ENCODE results near the gene ARHGEF5. TPM values are rescaled to one million over a fixed set of nuclear protein-coding genes. Genes with fewer than 3 reads are reported as not detected.

ARHGEF5 gene
- polyA plus RNA-seq, 1 of the 3 experiments (the other 2 are of a cell fraction) = 0.07 TPM

- TF ChIP-seq USF1 (IDR thresholded peaks at IDR 0.05; ENCODE audit: borderline replicate concordance, low read depth) (no peak), RCOR1 (IDR thresholded peaks at IDR 0.05; ENCODE audit: low read length) (no peak), TAF1 (IDR thresholded peaks at IDR 0.05; ENCODE audit: borderline replicate concordance, low read depth, low read length) (no peak), JUND (IDR thresholded peaks at IDR 0.05) (no peak), POLR2AphosphoS5 (IDR thresholded peaks at IDR 0.05; ENCODE audit: low read depth, low read length) (no peak), IRF3 (IDR thresholded peaks at IDR 0.05; ENCODE audit: low read depth, low read length) (no peak), RFX5 (IDR thresholded peaks at IDR 0.05; ENCODE audit: low read length) (peak; percentile 17; the same call in 1 of the 2 replicates)
- TF ChIP-seq, protein P1, sequence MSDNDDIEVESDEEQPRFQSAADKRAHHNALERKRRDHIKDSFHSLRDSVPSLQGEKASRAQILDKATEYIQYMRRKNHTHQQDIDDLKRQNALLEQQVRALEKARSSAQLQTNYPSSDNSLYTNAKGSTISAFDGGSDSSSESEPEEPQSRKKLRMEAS (IDR thresholded peaks at IDR 0.05; ENCODE audit: low read depth) = no peak
Observed at GRCh38 chr7:144391823-144392255, 36.6 kb downstream of the ARHGEF5 start (continued).

DNA sequence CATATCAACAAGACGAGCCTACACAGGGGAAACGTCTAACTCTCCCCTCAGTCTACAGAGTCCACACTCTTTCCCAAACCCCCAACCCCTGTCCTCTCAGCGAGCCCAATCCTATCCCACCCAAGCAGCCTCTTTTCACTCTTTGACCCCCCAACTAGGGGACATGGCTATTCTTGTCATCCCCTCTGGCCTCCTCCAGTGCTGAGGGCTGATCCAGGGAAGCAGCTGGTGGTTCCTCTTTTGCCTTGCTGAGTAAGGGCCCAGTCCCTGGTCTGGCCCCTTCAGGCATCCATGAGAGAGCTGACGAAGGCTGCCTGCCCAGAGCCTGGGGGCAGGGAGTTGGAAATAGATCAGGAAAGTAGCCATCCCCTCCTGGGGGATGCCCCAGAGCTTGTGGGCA, 41.9 kb downstream of the ARHGEF5 start:
- H3K4me1 ChIP-seq (ENCODE audit: control insufficient read depth in 1 of 2, insufficient read depth in 2 of 2, low read depth in 1 of 2, low read length in 1 of 2) = no peaks in the 10 kb centered on the region
- no peak overlapping the region for H3K4me2 ChIP-seq
- TF ChIP-seq NRF1 (IDR thresholded peaks at IDR 0.05; ENCODE audit: low read depth, low read length) (no peak), GATA2 (CRISPR knock-in tag; IDR thresholded peaks at IDR 0.05) (no peak), CHD2 (IDR thresholded peaks at IDR 0.05; ENCODE audit: low read length, partially characterized antibody) (no peak), TAF1 (IDR thresholded peaks at IDR 0.05; ENCODE audit: borderline replicate concordance, low read depth, low read length) (no peak), RFX5 (IDR thresholded peaks at IDR 0.05; ENCODE audit: low read length) (no peak), POLR2AphosphoS5 (IDR thresholded peaks at IDR 0.05; ENCODE audit: low read depth, low read length) (no peak)
- H3K9me3 ChIP-seq = no peaks in the 10 kb centered on the region
- H3K4me3 ChIP-seq (ENCODE audit: low read depth in 2 of 2, low read length in 1 of 2) = no peak overlapping the region
- no peaks in the 10 kb centered on the region for H4K20me1 ChIP-seq (ENCODE audit: insufficient read depth)
- H2AFZ ChIP-seq (ENCODE audit: low read depth) = no peak overlapping the region
- H3K27ac ChIP-seq (ENCODE audit: low read depth in 2 of 2, low read length in 1 of 2) = no peak overlapping the region
- no peaks in the 10 kb centered on the region for H3F3A ChIP-seq (replicated peaks; ENCODE audit: insufficient read depth)
- H3K9ac ChIP-seq = no peak overlapping the region
- DNase-seq = no peak
- CTCF ChIA-PET = no interaction called here
- peaks cover 80% of the 10 kb centered on the region; the same call in 1 of the 2 replicates for H3K27me3 ChIP-seq (ENCODE audit: insufficient read depth)
- WGBS (ENCODE audit: low lambda C conversion rate) = 5% methylated on average over 4 of the region's 4 CpGs
- H3K9me2 ChIP-seq = no peaks in the 10 kb centered on the region
- no peaks in the 10 kb centered on the region for H3K79me2 ChIP-seq (ENCODE audit: insufficient read depth)
- no peaks in the 10 kb centered on the region for H3K36me3 ChIP-seq (replicated peaks in 1 of 2; ENCODE audit: control insufficient read depth in 1 of 2, insufficient read depth in 2 of 2, low read length in 1 of 2)
- POLR2A ChIA-PET = no interaction called here

GRCh38 chr7:144398291-144398690, 43.1 kb downstream of the ARHGEF5 start:
- H3K9me3 ChIP-seq = no peaks in the 10 kb centered on the region
- ChIA-PET POLR2A (no interaction called here), CTCF (no interaction called here)
- no peaks in the 10 kb centered on the region for H3K79me2 ChIP-seq (ENCODE audit: insufficient read depth)
- H3F3A ChIP-seq (replicated peaks; ENCODE audit: insufficient read depth) = no peaks in the 10 kb centered on the region
- TF ChIP-seq MEF2A (IDR thresholded peaks at IDR 0.05; ENCODE audit: borderline replicate concordance, low read depth) = no peak
- no peak for TF ChIP-seq PBX3 (IDR thresholded peaks at IDR 0.05)
- TF ChIP-seq ELF1 (IDR thresholded peaks at IDR 0.05) = no peak
- no peak for TF ChIP-seq GATA2 (CRISPR knock-in tag; IDR thresholded peaks at IDR 0.05)
- TF ChIP-seq EP300 (IDR thresholded peaks at IDR 0.05; ENCODE audit: borderline replicate concordance in 1 of 2, low read depth in 1 of 2, low read length in 1 of 2) = no peak
- TF ChIP-seq SMC3 (IDR thresholded peaks at IDR 0.05; ENCODE audit: low read depth, low read length) = no peak
- TF ChIP-seq SIN3A (IDR thresholded peaks at IDR 0.05; ENCODE audit: borderline replicate concordance, low read depth, low read length) = no peak
- TF ChIP-seq USF2 (IDR thresholded peaks at IDR 0.05; ENCODE audit: borderline replicate concordance, low read depth, low read length) = no peak
- no peak for TF ChIP-seq FOXM1 (IDR thresholded peaks at IDR 0.05; ENCODE audit: low read depth)
- no peak for TF ChIP-seq TAF1 (IDR thresholded peaks at IDR 0.05; ENCODE audit: borderline replicate concordance, low read depth, low read length)
- TF ChIP-seq JUND (IDR thresholded peaks at IDR 0.05) = no peak
- TF ChIP-seq, protein P2, sequence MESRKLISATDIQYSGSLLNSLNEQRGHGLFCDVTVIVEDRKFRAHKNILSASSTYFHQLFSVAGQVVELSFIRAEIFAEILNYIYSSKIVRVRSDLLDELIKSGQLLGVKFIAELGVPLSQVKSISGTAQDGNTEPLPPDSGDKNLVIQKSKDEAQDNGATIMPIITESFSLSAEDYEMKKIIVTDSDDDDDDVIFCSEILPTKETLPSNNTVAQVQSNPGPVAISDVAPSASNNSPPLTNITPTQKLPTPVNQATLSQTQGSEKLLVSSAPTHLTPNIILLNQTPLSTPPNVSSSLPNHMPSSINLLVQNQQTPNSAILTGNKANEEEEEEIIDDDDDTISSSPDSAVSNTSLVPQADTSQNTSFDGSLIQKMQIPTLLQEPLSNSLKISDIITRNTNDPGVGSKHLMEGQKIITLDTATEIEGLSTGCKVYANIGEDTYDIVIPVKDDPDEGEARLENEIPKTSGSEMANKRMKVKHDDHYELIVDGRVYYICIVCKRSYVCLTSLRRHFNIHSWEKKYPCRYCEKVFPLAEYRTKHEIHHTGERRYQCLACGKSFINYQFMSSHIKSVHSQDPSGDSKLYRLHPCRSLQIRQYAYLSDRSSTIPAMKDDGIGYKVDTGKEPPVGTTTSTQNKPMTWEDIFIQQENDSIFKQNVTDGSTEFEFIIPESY (IDR thresholded peaks at IDR 0.05; ENCODE audit: borderline replicate concordance, low read depth) = no peak
- no peaks in the 10 kb centered on the region for H4K20me1 ChIP-seq (ENCODE audit: insufficient read depth)
- no peak overlapping the region for H3K27ac ChIP-seq (ENCODE audit: low read depth in 2 of 2, low read length in 1 of 2)
- no peak overlapping the region for H3K4me3 ChIP-seq (ENCODE audit: low read depth in 2 of 2, low read length in 1 of 2)
- no peak overlapping the region for H3K9ac ChIP-seq
- H3K27me3 ChIP-seq (ENCODE audit: insufficient read depth) = peaks cover 84% of the 10 kb centered on the region; the same call in 1 of the 2 replicates
- H2AFZ ChIP-seq (ENCODE audit: low read depth) = no peak overlapping the region
- no peak overlapping the region for H3K4me2 ChIP-seq
- H3K4me1 ChIP-seq (ENCODE audit: control insufficient read depth in 1 of 2, insufficient read depth in 2 of 2, low read depth in 1 of 2, low read length in 1 of 2) = no peaks in the 10 kb centered on the region
- no peaks in the 10 kb centered on the region for H3K36me3 ChIP-seq (replicated peaks in 1 of 2; ENCODE audit: control insufficient read depth in 1 of 2, insufficient read depth in 2 of 2, low read length in 1 of 2)
- WGBS (ENCODE audit: low lambda C conversion rate) = 5% methylated on average over 9 of the region's 9 CpGs
- H3K9me2 ChIP-seq = no peaks in the 10 kb centered on the region
- DNase-seq = no peak
